ELF-1 (cell line): ENCODE results near the gene ZC3H10.
A peak's percentile ranks its signal among the peaks of the same experiment; 100 is the strongest.
"Not testable (repeated sequence)": the region's sequence is repeated elsewhere in the genome, so short reads cannot be mapped to it uniquely, and the experiment has no call there.

ENCODE experiments used
- DNase-seq: peaks from one replicate; pipeline ENCODE4 v3.0.0-alpha.2; 2016; ENCODE audit warnings: low read depth, low spot score

ZC3H10 gene, protein sequence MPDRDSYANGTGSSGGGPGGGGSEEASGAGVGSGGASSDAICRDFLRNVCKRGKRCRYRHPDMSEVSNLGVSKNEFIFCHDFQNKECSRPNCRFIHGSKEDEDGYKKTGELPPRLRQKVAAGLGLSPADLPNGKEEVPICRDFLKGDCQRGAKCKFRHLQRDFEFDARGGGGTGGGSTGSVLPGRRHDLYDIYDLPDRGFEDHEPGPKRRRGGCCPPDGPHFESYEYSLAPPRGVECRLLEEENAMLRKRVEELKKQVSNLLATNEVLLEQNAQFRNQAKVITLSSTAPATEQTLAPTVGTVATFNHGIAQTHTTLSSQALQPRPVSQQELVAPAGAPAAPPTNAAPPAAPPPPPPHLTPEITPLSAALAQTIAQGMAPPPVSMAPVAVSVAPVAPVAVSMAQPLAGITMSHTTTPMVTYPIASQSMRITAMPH

DNA sequence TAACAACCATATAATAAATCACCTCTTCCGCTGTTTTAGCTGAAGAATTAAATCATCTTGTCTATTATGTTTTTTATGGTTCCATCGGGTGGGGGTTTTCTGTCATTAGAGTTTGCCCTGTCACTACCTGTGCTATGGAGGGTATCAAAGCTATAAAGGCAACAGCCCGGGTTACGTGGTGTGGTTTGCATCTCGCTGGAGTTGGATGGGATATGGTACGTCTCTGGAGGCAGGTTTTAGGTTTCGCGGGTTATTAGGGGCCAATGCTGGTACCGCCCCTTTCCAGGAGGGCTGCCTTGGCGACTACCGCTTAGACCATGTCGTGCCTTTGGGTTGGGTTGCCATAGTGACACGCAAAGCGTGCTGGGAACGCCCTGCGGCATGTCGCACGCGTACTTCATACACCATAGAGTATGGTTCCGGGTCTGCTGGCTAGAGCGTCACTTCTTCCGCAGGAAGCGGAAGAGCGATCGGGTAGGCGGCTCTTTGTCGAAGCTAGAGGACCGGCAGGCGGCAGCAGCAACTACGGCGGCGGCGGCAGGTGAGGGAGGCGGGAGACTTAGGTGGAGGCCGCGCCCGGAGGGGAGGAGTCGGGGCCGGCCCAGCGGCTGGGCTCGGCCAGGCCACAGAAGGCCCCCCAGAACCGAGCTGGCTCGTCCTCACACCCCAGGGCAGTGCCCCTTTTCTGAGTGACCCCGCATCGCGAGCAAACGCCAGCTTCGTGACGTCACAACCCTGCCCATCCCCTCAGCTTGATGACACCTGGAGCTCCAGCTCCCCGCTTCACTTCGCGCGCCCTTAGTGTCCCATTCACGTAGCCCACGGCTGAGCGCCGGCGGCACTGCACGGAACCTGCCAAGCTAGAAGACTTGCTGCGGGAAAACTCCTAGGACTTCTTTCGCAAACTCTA is at the start of gene ZC3H10:
Gene ZC3H10 (plus strand): TSS at position 489 of the 910 bp plus-strand sequence. CDS start 2,297 bp downstream, outside the sequence.
- DNase-seq = peak; percentile 100

- DNase-seq = no peak
These were observed 46.4 kb upstream of the ZC3H10 start for GRCh38 chr12:56071648-56072047.

DNA sequence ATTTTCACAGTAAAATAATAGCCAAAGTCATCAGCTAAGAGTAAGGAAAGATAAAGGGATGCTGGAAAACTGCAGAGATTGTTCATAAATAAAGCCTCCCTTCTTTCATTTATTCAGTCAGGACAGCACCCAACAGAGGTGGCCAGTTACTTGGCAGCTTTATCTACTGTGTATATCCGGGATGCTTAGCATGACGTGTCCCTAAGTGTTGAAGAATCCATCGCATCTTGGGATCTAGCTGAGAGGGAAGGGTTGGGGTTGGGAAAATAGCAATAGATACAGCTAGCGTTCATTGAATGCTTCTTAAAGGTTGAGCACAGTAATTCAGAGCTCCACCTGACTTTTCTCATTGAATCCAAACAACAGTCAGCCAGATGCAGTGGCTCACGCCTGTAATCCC is 43.7 kb upstream of the ZC3H10 start:
- DNase-seq = no peak

- not testable (repeated sequence) for DNase-seq
These were observed 40.1 kb upstream of the ZC3H10 start for GRCh38 chr12:56077966-56078365.

DNA sequence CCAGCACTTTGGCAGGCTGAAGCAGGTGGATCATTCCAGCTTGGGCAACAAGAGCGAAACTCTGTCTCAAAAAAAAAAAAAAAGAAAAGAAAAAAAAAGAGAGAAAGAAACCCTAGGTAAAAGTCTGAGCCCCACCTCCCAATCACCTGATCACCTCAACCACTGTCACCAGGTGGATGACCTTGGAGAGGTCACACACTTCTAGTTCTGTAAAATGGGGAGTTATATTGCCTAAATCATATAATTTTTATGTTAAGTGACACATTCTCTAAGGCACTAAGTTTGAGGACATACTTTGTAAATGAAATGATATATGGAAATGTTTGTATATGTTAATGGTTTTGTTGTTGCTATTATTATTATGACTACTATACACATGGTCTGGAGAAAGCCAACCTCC is 39.6 kb upstream of the ZC3H10 start:
- no peak for DNase-seq

DNA sequence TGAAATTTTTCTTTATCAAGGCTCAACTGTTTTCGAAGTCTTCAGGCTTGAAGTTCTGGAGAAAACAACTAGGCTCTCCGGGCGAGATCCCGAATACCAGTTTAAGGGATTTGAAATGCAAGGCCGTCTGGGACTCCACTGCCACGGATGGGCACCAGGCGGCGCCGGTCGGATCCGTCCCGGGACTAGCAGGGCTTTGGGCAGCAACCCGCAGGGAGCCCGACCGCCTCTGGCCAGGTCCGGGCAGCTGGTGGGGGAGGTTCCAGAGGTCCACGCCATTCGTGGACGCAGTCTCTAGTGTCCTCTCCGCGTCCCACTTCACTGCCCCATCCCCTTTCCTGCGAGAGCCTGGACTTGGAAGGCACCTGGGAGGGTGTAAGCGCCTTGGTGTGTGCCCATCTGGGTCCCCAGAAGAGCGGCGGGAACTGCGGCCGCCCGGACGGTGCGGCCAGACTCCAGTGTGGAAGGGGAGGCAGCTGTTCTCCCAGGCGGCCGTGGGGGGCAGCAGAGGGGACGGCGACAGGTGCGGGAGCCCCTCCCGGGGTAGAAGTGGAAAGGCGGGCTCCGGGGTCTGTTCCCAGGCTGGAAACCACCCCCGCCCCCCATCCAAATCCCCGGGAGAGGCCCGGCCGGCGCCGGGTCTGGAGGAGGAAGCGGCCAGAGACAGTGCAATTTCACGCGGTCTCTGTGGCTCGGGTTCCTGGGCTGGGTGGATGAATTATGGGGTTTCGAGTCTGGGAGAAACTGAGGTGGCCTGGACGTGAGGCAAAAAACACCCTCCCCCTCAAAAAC is 38.9 kb upstream of the ZC3H10 start:
- peak; percentile 95 for DNase-seq

- DNase-seq = peak; percentile 91
These were observed 38.1 kb upstream of the ZC3H10 start, which contains the start of gene ERBB3 for GRCh38 chr12:56079723-56080555. Gene ERBB3 (plus strand): TSS chr12:56080165. CDS start chr12:56080301, 136 bp downstream.

- DNase-seq = peak; percentile 58
These were observed 37.4 kb upstream of the ZC3H10 start for GRCh38 chr12:56080556-56081138.

DNA sequence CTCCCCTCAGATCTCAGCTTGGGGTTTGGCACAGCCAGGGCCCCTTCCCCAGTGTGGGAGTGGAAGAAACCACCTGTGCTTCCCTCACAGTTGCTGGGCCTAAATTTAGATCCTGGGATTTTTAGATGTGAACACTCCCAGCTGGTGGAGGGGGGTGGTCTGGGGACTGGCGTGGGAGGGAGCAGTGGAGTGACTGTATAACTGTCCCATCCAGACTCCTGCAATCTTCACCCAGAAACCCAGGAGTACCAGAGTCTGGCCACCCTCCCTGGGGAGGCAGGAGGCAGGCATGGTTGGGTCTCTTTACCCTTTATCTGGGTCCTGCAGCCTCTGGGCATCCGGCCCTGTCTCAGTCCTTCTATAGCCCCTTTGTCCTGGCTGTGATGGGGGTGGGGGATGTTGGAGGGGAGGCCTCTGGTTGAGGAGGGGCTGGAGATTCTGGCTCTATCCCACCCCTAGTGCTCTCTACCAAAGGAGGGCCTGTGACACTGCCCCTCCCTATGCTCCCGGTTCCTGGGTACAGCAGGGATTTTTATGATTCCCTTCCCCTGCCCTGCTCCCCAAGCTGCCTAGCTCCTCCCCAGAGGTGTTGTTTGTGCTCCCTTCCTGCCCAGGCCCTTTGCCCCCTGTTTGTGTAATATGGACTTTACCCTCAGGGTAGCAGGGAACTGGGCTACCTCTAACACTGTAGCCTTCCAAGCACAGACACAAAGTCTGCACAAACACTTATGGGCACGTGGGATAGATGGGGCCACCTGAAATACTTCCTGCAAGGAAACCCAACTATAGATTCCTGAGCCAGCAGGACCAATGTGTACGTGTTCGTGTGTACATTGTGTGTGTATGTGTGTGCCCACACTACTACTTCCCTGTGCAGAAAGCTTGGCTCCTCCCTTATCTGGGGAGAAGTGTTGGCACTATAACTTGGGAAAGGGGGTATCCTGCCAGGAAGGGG is 36.4 kb upstream of the ZC3H10 start:
- peak; percentile 29 for DNase-seq

DNA sequence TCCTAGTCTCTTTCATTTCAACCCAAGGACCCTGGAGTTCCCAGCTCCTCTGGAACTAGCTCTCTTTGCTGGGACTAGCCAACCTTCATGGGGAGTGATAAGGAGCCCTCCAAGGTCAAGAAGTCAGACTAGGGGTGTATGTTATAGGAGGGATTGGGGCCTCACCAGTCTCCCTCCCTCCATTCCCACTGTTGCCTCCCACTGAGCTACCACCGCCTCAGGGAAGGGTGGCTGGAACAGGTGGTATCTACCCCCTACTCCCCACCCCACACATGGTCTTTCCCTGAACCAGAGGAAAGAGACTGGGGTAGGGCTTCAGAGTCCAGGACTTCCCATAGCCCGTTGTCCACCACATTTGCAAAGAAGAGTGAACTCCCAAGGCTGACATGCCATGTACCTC is 35.7 kb upstream of the ZC3H10 start:
- DNase-seq = no peak

DNA sequence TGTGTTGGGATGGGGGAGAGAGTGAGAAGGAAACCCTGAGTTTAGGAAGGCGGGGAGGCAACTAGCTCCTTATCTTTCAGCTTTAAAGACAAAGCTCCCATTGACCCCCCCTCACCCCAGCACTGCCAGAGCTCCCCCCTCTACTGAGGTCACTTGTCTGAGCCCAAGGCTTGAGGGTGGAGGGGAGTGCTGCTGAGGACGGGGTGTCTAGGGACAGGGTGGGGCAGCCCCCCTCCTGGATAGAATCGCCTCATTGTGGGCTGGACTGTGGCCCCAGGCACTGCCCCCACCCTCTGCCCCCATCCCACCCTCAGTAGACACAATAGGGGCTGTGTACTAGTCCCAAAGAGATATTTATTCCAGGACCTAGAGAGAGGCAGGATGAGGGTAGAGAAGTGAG is 35.1 kb upstream of the ZC3H10 start:
- DNase-seq = no peak

DNA sequence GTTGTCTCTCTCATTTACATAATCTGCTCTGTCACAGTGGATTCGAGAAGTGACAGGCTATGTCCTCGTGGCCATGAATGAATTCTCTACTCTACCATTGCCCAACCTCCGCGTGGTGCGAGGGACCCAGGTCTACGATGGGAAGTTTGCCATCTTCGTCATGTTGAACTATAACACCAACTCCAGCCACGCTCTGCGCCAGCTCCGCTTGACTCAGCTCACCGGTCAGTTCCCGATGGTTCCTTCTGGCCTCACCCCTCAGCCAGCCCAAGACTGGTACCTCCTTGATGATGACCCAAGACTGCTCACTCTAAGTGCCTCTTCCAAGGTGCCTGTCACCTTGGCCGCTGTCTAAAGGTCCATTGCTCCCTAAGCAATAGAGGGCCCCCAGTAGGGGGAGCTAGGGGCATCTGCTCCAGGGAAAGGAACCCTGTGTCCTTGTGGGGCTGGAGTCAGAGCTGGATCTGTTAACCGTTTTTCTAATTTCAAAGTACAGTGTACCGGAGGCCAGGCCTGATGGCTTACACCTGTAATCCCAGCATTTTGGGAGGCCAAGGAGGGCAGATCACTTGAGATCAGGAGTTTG is 33.0 kb upstream of the ZC3H10 start:
- DNase-seq = peak; percentile 57

DNA sequence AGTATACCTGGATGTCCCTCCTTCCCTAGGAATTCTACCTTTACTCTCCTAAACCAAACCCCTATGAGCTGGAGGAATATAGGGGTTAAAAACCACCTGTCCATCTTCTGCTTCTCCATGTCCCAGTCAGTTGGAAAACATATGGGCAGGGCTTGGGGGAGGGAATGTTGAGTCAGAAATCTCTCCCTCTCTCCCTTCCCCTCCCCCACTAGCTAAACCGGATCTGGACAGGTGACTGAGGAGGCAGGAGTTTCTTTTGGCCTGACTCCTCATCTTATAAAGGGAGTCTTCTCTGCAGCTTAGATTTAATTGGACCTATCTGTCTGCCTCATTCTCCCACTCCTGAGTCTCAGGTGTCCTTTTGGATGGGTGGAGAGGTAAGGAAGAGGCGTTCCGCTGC is 32.0 kb upstream of the ZC3H10 start:
- DNase-seq = peak; percentile 74

GRCh38 chr12:56086608-56087007 is 31.5 kb upstream of the ZC3H10 start:
- peak; percentile 41 for DNase-seq

DNA sequence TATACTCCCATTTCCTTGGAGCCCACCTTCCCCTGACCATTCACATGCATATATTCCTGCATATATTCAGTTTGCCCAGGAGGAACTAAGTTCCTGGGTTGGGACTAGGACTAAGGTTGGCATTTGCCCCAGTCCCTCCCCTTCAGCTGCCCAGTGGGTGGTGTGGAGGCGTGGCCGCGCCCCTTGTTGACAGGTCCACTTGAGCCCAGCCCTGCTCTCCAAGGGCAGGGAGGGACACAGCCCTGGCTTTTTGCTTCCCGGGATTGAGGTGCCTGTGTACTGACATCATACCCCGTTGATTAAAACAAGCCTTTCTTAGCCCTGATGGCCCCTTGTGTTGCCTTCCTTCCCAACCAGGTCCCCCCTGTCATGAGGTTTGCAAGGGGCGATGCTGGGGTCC is 30.8 kb upstream of the ZC3H10 start:
- DNase-seq = no peak

DNA sequence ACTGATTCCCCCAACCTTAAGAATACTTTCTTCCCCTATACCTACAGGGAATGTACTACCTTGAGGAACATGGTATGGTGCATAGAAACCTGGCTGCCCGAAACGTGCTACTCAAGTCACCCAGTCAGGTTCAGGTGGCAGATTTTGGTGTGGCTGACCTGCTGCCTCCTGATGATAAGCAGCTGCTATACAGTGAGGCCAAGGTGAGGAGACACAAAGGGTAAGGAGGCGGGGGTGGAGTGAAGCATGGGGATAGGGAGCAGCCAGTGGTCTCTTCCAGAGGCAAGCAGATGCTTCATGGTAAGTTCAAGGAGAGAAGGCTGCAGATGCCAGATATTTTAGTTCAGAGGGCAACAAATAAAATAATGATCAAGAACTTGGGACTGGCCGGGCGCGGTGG is 20.3 kb upstream of the ZC3H10 start:
- no peak for DNase-seq

DNA sequence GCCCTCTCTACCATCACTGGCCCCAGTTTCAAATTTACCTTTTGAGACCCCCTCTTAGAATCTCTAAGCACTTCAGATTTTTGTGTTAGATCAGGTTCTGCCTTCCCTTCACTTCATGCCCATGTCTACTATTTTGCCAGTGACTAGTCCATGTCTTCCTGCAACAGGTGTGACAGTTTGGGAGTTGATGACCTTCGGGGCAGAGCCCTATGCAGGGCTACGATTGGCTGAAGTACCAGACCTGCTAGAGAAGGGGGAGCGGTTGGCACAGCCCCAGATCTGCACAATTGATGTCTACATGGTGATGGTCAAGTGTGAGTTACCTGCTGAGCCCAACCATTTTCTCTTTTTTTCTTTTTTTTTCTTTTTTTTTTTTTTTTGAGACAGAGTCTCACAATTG is 19.5 kb upstream of the ZC3H10 start:
- no peak for DNase-seq

- DNase-seq = no peak
These were observed 18.3 kb upstream of the ZC3H10 start for GRCh38 chr12:56099787-56100186.

- no peak for DNase-seq
These were observed 17.0 kb upstream of the ZC3H10 start for GRCh38 chr12:56101045-56101444.
